ENCODE measurements around the gene SYT17. TPM values are rescaled to one million over a fixed set of nuclear protein-coding genes. Genes with fewer than 3 reads are reported as not detected.

Gene SYT17, protein sequence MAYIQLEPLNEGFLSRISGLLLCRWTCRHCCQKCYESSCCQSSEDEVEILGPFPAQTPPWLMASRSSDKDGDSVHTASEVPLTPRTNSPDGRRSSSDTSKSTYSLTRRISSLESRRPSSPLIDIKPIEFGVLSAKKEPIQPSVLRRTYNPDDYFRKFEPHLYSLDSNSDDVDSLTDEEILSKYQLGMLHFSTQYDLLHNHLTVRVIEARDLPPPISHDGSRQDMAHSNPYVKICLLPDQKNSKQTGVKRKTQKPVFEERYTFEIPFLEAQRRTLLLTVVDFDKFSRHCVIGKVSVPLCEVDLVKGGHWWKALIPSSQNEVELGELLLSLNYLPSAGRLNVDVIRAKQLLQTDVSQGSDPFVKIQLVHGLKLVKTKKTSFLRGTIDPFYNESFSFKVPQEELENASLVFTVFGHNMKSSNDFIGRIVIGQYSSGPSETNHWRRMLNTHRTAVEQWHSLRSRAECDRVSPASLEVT
- total RNA-seq (2022; extraction: Qiagen RNA extraction; ENCODE audit: low read depth), result 9.5 to 13.0 TPM (median 11.6 TPM) in 5 replicates

DNA sequence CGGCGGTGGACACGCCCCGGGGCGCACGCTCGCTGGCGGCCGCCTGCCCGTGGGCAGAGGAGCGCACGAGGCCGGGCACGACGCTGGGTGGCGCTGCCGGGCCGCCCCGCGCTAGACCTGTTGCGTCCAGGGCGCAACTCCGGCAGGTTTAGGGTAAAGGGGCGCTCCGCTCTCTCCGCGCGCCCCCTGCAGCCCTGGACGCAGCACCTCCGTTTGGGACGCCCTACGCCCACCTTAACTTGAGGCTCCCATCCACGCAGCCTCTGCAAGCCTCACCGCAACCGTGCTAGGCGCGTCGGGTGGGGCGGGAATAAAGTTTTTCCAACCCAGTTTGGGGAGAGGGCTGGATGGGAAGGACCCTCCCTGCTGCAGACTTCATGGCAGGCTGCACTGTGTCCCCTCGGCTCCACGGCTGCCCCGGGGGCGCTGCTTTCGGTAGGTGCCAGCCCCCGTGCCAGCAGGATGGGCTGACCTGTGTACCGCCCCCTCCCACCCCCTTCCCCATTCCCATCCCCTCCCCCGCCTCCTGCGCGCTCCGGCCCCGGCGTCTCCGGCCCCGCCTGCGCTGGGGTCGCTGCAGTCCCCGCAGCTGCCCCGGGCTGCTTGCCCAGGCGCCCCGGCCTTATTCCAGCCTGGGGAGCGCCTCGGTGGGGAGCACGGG, at the start of gene SYT17:
TSS of gene SYT17 (plus strand) at position 531 of the 661 bp plus-strand sequence. CDS start 407 bp downstream, outside the sequence.

DNA sequence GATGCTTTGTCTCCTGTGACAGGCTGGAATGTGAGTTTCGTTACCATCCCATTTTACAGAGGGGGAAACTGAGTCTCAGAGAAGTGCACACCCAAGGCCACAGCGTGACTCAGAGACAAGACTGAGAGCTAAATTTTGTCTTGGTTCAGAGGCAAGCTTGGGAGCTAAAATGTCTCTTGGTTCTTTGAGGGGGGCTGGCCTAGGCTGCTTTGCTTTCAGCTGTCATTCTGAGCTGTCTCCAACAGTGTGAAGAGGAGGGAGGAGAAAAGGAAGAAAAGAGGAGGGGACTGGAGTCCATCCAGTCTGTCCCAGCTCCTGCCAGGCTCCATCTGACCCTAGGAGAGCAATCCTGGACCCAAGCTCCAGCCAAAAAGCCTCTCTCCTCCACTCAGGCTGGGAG, 117.4 kb downstream of the SYT17 start, which contains the start of gene CLEC19A:
TSS of gene CLEC19A (plus strand) at position 301 of the 400 bp plus-strand sequence. CDS start 121 bp downstream, outside the sequence.

Other genes with a start within 250 kb of the SYT17 start
- gene SMG1, start 241.8 kb upstream of the SYT17 start, total RNA-seq (2022; extraction: Qiagen RNA extraction; ENCODE audit: low read depth), result 17.9 to 31.5 TPM (median 27.9 TPM) in 5 replicates
- 7.5 to 11.0 TPM (median 9.6 TPM) in 5 replicates for gene TMC7, start 184.3 kb upstream of the SYT17 start, total RNA-seq (2022; extraction: Qiagen RNA extraction; ENCODE audit: low read depth)
- gene COQ7, start 100.6 kb upstream of the SYT17 start, total RNA-seq (2022; extraction: Qiagen RNA extraction; ENCODE audit: low read depth), result 22.0 to 28.5 TPM (median 25.2 TPM) in 5 replicates
- 13.5 to 19.3 TPM (median 18.2 TPM) in 5 replicates for gene ITPRIPL2, start 54.3 kb upstream of the SYT17 start, total RNA-seq (2022; extraction: Qiagen RNA extraction; ENCODE audit: low read depth)
- 0.10 to 0.17 TPM (median 0.15 TPM) in 5 replicates for gene CLEC19A, start 117.5 kb downstream of the SYT17 start, total RNA-seq (2022; extraction: Qiagen RNA extraction; ENCODE audit: low read depth)
- gene TMC5, start 249.6 kb downstream of the SYT17 start, total RNA-seq (2022; extraction: Qiagen RNA extraction; ENCODE audit: low read depth), result 7.1 to 9.4 TPM (median 8.1 TPM) in 5 replicates

All from A549 treated with DMSO at 1 μM for 4 hours (cell line).